B cell (primary cell): ENCODE results near the gene GABPB2. TPM values are rescaled to one million over a fixed set of nuclear protein-coding genes. Genes with fewer than 3 reads are reported as not detected.
A peak's percentile ranks its signal among the peaks of the same experiment; 100 is the strongest.

Source experiments
- ATAC-seq: fragments of 200-7000 bp; cut with Tn5 transposase; one replicate; pipeline ENCODE4 v1.10.0; 2021; ENCODE audit warnings: low read depth, mild to moderate bottlenecking, moderate number of reproducible peaks, moderate library complexity
- CTCF ChIA-PET: fragments of 350-600 bp; sonication (Branson Sonifier 250); formaldehyde crosslinking; loops from one replicate; lab custom pipeline; 2021; ENCODE audit warnings: antibody characterized with exemption, inconsistent platforms; lab: Charles Lee
- POLR2A ChIA-PET: fragments of 350-600 bp; sonication (Branson Sonifier 250); formaldehyde crosslinking; loops from one replicate; lab custom pipeline; 2021; ENCODE audit warnings: antibody characterized with exemption; lab: Charles Lee
- DNase-seq: peaks from one replicate; pipeline ENCODE4 v3.0.0; 2013
- H2AFZ ChIP-seq: 2 replicates; pipeline ENCODE4 v1.6.1; 2012; ENCODE audit warnings: mild to moderate bottlenecking, low read depth, low read length; ENCODE audit not compliant: insufficient read depth, poor library complexity, severe bottlenecking
- H3K27ac ChIP-seq, 2 donors: 1 replicate in 1 of 2; 2 replicates in 1 of 2; pipeline ENCODE4 v1.5.1; 2012 to 2013; ENCODE audit warnings: low read length in 2 of 2, mild to moderate bottlenecking in 2 of 2, moderate library complexity in 1 of 2
- H3K27me3 ChIP-seq, 4 experiments: fragments of 200-600 bp in 1 of 4; sonication (generic) in 1 of 4; replicated peaks in 1 of 4; 1 replicate in 2 of 4; 2 replicates in 2 of 4; pipeline versions ENCODE4 v1.6.1 to v1.7.0; 2013 to 2016; ENCODE audit warnings: low read length in 3 of 4, mild to moderate bottlenecking in 2 of 4, mixed read lengths in 1 of 4, moderate library complexity in 1 of 4; ENCODE audit not compliant: insufficient read depth in 4 of 4, control insufficient read depth in 3 of 4; ENCODE audit errors: control extremely low read depth in 1 of 4
- H3K36me3 ChIP-seq, 2 experiments: replicated peaks in 1 of 2; 1 replicate in 1 of 2; 2 replicates in 1 of 2; pipeline versions ENCODE4 v1.6.1 to v1.7.1; 2013; ENCODE audit warnings: low read length in 1 of 2; ENCODE audit not compliant: insufficient read depth in 2 of 2, control insufficient read depth in 1 of 2; ENCODE audit errors: control extremely low read depth in 1 of 2, extremely low read depth in 1 of 2
- H3K4me1 ChIP-seq, 2 donors: fragments of 200-600 bp in 1 of 2; sonication (generic) in 1 of 2; 1 replicate in 1 of 2; 2 replicates in 1 of 2; pipeline versions ENCODE4 v1.5.1 to v1.6.1; 2013 to 2017; ENCODE audit warnings: low read length in 2 of 2; ENCODE audit not compliant: control insufficient read depth in 2 of 2, insufficient read depth in 2 of 2
- H3K4me2 ChIP-seq: replicated peaks from 2 replicates; pipeline ENCODE3; 2012; ENCODE audit warnings: mild to moderate bottlenecking, low read depth, low read length; ENCODE audit not compliant: poor library complexity, severe bottlenecking
- H3K4me3 ChIP-seq, 5 experiments: fragments of 200-600 bp in 1 of 5; sonication (generic) in 1 of 5; 1 replicate in 3 of 5; 2 replicates in 2 of 5; pipeline versions ENCODE4 v1.5.1 to v1.7.0; 2011 to 2016; ENCODE audit warnings: low read length in 4 of 5, mild to moderate bottlenecking in 4 of 5, low read depth in 2 of 5, control low read depth in 1 of 5, moderate library complexity in 1 of 5; ENCODE audit not compliant: insufficient read depth in 1 of 5; ENCODE audit errors: control extremely low read depth in 1 of 5, extremely low read depth in 1 of 5
- H3K79me2 ChIP-seq: fragments of 200-600 bp; sonication (generic); one replicate; pipeline ENCODE4 v1.6.0; 2016; ENCODE audit warnings: low read length; ENCODE audit not compliant: control insufficient read depth, insufficient read depth
- H3K9ac ChIP-seq: fragments of 200-600 bp; sonication (generic); 2 replicates; pipeline ENCODE4 v1.6.1; 2017; ENCODE audit warnings: mild to moderate bottlenecking, low read length, moderate library complexity
- H3K9me3 ChIP-seq, 3 donors: one replicate each; pipeline versions ENCODE4 v1.6.1 to v1.7.1; 2013; ENCODE audit warnings: low read length in 2 of 3; ENCODE audit not compliant: control insufficient read depth in 2 of 3, insufficient read depth in 1 of 3; ENCODE audit errors: control extremely low read depth in 1 of 3
- H4K20me1 ChIP-seq: 2 replicates; pipeline ENCODE4 v1.6.0; 2012; ENCODE audit warnings: mild to moderate bottlenecking, low read length; ENCODE audit not compliant: insufficient read depth, control insufficient read depth, poor library complexity, severe bottlenecking
- H3K27ac Mint-ChIP-seq: one replicate; pipeline ENCODE4 v1.8.0; 2021; ENCODE audit warnings: mixed read lengths
- H3K27me3 Mint-ChIP-seq: one replicate; pipeline ENCODE4 v1.8.0; 2021; ENCODE audit warnings: mixed read lengths
- H3K4me1 Mint-ChIP-seq: one replicate; pipeline ENCODE4 v1.8.0; 2021; ENCODE audit warnings: mixed read lengths
- H3K4me3 Mint-ChIP-seq: one replicate; pipeline ENCODE4 v1.8.0; 2021; ENCODE audit warnings: mixed read lengths
- H3K9me3 Mint-ChIP-seq: one replicate; pipeline ENCODE4 v1.8.0; 2022; ENCODE audit warnings: mixed read lengths; ENCODE audit not compliant: insufficient read depth
- EZH2 ChIP-seq: IDR thresholded peaks from 2 replicates; pipeline ENCODE4 v1.6.1; 2012; ENCODE audit warnings: borderline replicate concordance, low read depth, mild to moderate bottlenecking, moderate library complexity, low read length; ENCODE audit not compliant: insufficient read depth, poor library complexity, severe bottlenecking
- WGBS: methylation state at CpG from one replicate; pipeline ENCODE4 v1.1.5; 2013; ENCODE audit warnings: missing lambda C conversion rate; ENCODE audit not compliant: insufficient coverage; 5-methylcytosine and 5-hydroxymethylcytosine counted together
- intact Hi-C: fragments of 100-400 bp; cut with micrococcal nuclease; formaldehyde crosslinking; loops from one replicate; pipeline ENCODE4 v1.10.0; 2022
- polyA plus RNA-seq: library from polyadenylated mRNA; depleted of rRNA; stranded (reverse); fragments of >200 nt; gene quantifications from 2 replicates; pipeline ENCODE4 v1.2.3, GENCODE V29; 2012
- total RNA-seq, 2 donors: library from RNA; stranded (reverse); fragments of 120-200 nt in 1 of 2; gene quantifications; 1 replicate in 1 of 2; 2 replicates in 1 of 2; pipeline versions ENCODE4 v1.2.3 to v1.2.4, GENCODE V29; 2013 to 2022
- TF ChIP-seq, protein P1 (sequence below): fragments of 200-600 bp; IDR thresholded peaks from one replicate; pipeline ENCODE4 v1.8.0; 2022; ENCODE audit warnings: antibody characterized with exemption, mild to moderate bottlenecking

GABPB2 gene
- total and polyA plus RNA-seq, 2 donors (not counting 1 experiment from before 2014, with no cell fraction given), result 15.1 to 22.4 TPM

DNA sequence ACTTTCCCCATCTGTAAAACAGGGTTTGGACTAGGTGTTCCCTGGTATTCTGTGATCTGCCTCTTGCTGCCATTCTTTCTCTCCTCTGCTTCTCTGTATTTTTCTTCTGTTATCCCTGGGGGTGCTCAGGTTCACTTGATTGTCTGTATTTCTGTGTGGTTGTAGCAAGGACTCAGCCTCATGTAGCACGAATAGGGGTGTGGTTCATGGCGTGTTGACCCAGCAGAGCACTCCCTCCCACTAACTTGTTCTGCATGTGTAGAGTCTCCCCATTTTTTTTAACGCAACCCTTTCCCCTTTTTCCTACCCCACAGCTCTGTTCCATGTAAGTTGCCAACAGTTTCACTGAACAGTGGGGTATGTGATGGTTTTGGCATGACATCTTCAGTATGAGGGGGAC, 35.4 kb upstream of the GABPB2 start:
- DNase-seq, result no peak
- no peak overlapping the region for H2AFZ ChIP-seq
- no peak overlapping the region for H3K9ac ChIP-seq
- no peaks in the 10 kb centered on the region for H3K27me3 Mint-ChIP-seq
- H3K79me2 ChIP-seq, result no peaks in the 10 kb centered on the region
- H3K27ac Mint-ChIP-seq, result peak overlapping the region; percentile 42
- H3K9me3 Mint-ChIP-seq, result no peaks in the 10 kb centered on the region
- no peaks in the 10 kb centered on the region for H3K4me1 Mint-ChIP-seq
- no peaks in the 10 kb centered on the region for H3K4me1 ChIP-seq
- ChIA-PET CTCF (interaction anchor here (1.3 kb wide), 1 partner anchor 56 kb away, joined by 3 read pairs; no protein-coding TSS in a partner anchor), POLR2A (no interaction called here)
- no peaks in the 10 kb centered on the region for H3K9me3 ChIP-seq
- no peak overlapping the region for H3K4me3 ChIP-seq
- no peaks in the 10 kb centered on the region for H4K20me1 ChIP-seq
- H3K27ac ChIP-seq, result no peak overlapping the region
- peaks cover 3 to 33% of the 10 kb centered on the region in 2 experiments for H3K36me3 ChIP-seq
- no peak overlapping the region for H3K4me3 Mint-ChIP-seq
- intact Hi-C loops, result no loop called here
- TF ChIP-seq EZH2, result no peak
- TF ChIP-seq, protein P1, sequence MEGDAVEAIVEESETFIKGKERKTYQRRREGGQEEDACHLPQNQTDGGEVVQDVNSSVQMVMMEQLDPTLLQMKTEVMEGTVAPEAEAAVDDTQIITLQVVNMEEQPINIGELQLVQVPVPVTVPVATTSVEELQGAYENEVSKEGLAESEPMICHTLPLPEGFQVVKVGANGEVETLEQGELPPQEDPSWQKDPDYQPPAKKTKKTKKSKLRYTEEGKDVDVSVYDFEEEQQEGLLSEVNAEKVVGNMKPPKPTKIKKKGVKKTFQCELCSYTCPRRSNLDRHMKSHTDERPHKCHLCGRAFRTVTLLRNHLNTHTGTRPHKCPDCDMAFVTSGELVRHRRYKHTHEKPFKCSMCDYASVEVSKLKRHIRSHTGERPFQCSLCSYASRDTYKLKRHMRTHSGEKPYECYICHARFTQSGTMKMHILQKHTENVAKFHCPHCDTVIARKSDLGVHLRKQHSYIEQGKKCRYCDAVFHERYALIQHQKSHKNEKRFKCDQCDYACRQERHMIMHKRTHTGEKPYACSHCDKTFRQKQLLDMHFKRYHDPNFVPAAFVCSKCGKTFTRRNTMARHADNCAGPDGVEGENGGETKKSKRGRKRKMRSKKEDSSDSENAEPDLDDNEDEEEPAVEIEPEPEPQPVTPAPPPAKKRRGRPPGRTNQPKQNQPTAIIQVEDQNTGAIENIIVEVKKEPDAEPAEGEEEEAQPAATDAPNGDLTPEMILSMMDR, result no peak
- no peaks in the 10 kb centered on the region for H3K27me3 ChIP-seq
- ATAC-seq, result no peak
- H3K4me2 ChIP-seq, result no peak overlapping the region
- WGBS, result no CpG with 5 or more reads among the region's 3 CpGs

DNA sequence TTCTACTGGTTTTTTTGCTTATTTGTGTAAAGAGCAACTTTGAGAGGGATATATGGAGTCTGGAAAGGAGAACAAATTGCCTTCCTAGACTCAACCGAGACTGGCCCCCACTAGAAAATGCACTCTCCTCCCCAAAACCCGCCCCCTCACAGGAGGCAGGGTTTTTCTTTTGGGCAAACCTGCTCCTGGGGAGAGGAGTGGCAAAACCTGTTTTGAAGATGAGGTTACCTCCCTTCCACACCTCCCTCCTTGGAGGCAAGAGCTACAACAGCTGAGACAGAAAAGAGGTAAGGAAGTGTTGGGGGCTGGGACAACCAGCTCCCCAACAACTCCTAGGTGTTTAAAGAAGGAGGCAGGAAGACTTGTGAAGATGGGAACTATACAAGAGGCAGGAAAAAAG, 34.2 kb upstream of the GABPB2 start, which contains the start of gene BNIPL:
BNIPL (plus strand) TSS at position 231 of the 400 bp plus-strand sequence; CDS start at position 371, 140 bp downstream.
- H3K9ac ChIP-seq, result no peak within 1 kb of the TSS
- Mint-ChIP-seq H3K4me1 (no peaks in the 10 kb centered on the region), H3K4me3 (no peak within 1 kb of the TSS), H3K27ac (no peak within 1 kb of the TSS), H3K9me3 (no peaks in the 10 kb centered on the region), H3K27me3 (no peaks in the 10 kb centered on the region)
- H3K36me3 ChIP-seq, result peaks cover 0 to 23% of the 10 kb centered on the region in 2 experiments
- no peak within 1 kb of the TSS for H3K4me2 ChIP-seq
- H3K9me3 ChIP-seq, result no peaks in the 10 kb centered on the region
- WGBS, result no CpG with 5 or more reads among the region's 2 CpGs
- no peak for ATAC-seq
- no peak within 1 kb of the TSS for H3K27ac ChIP-seq
- H3K4me1 ChIP-seq, result no peaks in the 10 kb centered on the region
- intact Hi-C loops, result no loop called here
- no peaks in the 10 kb centered on the region for H4K20me1 ChIP-seq
- TF ChIP-seq, protein P1, result no peak
- no peak for TF ChIP-seq EZH2
- H3K27me3 ChIP-seq, result no peaks in the 10 kb centered on the region
- no peaks in the 10 kb centered on the region for H3K79me2 ChIP-seq
- ChIA-PET POLR2A (no interaction called here), CTCF (interaction anchor here (0.9 to 1.1 kb wide), 2 partner anchors 9 to 25 kb away, joined by 3 read pairs; no protein-coding TSS in a partner anchor)
- H2AFZ ChIP-seq, result no peak within 1 kb of the TSS
- DNase-seq, result no peak
- no peak within 1 kb of the TSS for H3K4me3 ChIP-seq
